Measurements from ENCODE around the gene RPH3AL.

DNA sequence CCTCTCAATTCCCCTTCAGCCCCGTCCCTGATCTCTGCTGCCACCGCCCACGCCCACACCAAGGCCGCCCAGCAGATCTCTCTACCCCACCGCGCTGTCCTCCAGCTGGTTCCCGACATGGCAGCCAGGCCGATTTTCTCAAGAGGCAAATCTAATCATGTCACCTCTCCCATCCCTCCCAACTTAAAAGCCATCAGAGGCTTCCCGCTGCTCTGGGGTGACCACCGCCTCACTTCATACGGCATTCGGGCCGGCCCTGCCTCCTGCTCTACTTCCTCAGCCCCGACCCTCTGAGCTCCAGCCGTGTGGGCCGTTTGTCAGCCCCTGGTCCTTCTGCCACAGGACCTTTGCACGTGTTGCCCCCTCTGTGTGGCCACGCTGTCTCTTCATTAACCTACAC lies 63.2 kb downstream of the RPH3AL start:
- TF ChIP-seq, protein P1, sequence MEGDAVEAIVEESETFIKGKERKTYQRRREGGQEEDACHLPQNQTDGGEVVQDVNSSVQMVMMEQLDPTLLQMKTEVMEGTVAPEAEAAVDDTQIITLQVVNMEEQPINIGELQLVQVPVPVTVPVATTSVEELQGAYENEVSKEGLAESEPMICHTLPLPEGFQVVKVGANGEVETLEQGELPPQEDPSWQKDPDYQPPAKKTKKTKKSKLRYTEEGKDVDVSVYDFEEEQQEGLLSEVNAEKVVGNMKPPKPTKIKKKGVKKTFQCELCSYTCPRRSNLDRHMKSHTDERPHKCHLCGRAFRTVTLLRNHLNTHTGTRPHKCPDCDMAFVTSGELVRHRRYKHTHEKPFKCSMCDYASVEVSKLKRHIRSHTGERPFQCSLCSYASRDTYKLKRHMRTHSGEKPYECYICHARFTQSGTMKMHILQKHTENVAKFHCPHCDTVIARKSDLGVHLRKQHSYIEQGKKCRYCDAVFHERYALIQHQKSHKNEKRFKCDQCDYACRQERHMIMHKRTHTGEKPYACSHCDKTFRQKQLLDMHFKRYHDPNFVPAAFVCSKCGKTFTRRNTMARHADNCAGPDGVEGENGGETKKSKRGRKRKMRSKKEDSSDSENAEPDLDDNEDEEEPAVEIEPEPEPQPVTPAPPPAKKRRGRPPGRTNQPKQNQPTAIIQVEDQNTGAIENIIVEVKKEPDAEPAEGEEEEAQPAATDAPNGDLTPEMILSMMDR (IDR thresholded peaks at IDR 0.05), result no peak
- TF ChIP-seq POLR2A (IDR thresholded peaks at IDR 0.05), result no peak
